T follicular helper cell (primary cell): ENCODE data around the gene ABCC1.

Source experiments
- DNase-seq: peaks from one replicate; pipeline ENCODE4 v3.0.0-alpha.2; 2020; ENCODE audit warnings: low read depth

Gene ABCC1

DNA sequence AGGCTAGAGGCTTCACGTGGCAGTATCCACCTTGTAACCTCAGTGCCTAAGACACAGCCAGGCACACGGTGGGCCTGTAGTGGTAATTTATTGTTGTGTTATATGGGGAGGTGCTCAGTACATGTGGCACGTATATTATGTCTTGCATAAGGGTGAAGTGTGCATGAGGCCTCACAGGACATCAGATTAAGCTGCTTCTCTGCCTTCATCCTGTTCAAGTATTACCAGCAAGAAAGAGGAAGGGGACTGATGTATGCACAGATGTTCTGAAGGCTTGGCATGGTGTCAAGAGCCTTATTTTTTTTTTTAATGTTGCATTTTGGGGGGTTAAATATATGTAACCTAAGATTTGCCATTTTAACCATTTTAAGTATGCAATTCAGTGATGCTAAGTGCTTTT lies 71.6 kb downstream of the ABCC1 start:
- DNase-seq, result no peak

GRCh38 chr16:16021646-16021987 lies 72.2 kb downstream of the ABCC1 start:
- DNase-seq, result no peak

DNA sequence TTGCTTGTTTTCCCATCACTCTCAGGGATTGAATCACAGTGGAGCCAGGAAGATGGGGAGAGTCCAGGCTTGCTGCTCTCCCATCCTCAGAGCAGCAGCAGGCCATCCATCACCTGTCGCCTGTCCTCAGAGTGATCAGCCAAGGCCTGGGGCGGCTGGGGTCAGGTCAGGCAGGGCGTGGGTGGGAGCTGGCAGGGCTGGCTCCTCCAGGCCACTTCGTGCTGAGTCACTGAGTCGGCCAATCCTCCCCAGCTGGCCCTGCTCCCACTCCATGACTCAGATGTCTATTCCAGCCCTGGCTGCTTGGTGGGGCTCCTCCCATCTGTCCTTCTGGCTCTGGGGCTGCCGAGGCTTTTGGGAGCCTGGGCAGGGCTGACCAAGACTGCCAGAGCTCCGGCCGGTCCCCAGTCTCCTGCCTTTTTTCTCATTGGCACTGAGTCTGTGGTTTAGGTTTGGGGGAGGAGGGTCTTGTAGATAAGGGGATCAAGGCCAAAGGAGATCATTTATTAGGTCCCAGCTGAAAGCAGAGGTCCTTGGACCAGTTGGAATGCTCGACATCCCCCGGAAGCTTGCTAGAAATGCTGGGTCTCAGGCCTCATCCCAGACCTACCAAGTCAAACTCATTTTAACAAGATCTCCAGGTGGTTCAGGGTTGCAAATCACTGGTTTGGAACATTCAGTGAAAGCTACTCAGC lies 72.7 kb downstream of the ABCC1 start:
- DNase-seq, result no peak

GRCh38 chr16:16022683-16023064 lies 73.3 kb downstream of the ABCC1 start:
- DNase-seq, result no peak

- DNase-seq, result peak; percentile 30
These were observed 76.0 kb downstream of the ABCC1 start for GRCh38 chr16:16025214-16025968.

- DNase-seq, result no peak
These were observed 78.4 kb downstream of the ABCC1 start for GRCh38 chr16:16027728-16028310.

GRCh38 chr16:16028311-16028999 lies 79.0 kb downstream of the ABCC1 start:
- no peak for DNase-seq

- DNase-seq, result no peak
These were observed 80.1 kb downstream of the ABCC1 start for GRCh38 chr16:16029431-16030011.

DNA sequence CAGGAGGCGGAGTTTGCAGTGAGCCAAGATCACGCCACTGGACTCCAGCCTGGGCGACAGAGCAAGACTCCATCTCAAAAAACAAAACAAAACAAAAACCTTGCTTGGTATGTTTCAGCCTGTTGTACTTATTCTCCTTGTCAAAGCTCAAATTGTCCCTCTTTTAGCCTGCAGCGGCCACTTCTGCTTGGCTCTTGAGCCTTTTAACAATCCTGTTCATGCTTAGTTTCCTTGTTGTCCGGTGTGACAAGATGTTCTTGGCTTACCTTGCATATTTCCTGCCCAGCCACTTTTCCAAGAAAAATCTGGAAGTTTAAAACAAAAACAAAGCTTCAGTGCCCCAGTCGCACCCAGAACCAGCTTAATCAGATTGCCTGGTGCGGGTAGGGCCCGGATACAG lies 81.0 kb downstream of the ABCC1 start:
- DNase-seq, result no peak

DNA sequence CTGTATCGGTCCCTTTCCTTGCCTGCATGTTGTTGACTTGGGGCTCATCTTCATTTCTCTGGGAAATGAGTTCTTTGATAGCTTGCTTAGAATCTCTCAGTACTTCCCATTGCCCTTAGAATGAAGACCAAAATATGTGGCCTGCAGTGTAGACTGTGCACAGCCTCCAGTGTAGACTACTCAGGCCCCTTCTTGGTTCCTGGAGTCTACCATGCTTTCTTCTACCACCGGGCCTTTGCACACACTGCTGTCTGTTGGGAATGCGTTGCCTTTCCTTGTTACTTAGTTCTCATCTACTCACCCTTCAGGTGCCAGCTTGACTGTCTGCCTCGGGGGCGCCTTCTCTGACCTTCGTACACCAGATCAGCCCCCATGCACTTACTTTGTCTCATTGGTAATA lies 82.0 kb downstream of the ABCC1 start:
- no peak for DNase-seq

- DNase-seq, result no peak
These were observed 83.0 kb downstream of the ABCC1 start for GRCh38 chr16:16032271-16032979.

DNA sequence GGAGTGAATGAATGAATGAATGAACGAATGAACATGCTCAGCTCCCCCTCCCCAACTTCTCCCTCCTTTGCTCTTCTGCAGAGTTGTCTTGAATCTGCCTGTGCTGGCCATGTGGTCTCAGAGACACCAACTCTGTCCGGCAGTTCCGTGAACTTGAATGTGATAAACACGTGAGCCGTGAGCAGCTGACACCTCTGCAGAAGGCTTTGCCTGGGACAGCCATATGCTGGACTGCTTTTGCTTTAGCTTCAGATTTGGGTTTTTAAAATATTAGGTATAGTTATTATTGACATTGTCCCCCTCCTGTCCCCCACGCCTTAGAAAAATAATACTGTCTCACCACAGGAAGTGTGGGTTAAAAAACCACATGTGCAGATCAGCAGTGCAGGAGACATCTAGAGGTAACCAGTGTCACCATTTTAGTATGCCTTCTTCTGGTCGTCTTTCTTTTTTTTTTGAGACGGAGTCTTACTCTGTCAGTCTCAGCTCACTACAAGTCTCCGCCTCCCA lies 83.8 kb downstream of the ABCC1 start:
- DNase-seq, result no peak

DNA sequence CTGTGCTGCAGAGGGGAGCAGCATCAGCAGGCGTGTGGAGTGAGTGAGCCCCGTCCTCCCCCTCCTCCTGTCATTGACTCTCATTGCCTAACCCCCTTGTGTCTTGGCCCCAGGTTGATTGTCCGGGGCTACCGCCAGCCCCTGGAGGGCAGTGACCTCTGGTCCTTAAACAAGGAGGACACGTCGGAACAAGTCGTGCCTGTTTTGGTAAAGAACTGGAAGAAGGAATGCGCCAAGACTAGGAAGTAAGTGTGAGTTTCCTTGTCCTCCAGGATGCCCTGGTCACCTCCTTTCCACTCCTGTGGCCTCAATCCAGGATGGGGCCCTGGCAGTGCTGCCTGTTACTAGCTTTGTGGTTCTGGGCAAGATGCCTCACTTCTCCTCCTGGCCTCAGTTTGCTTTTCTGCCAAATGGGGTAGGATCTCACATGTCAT lies 87.0 kb downstream of the ABCC1 start:
- DNase-seq, result no peak

- no peak for DNase-seq
These were observed 88.1 kb downstream of the ABCC1 start for GRCh38 chr16:16037521-16037920.

GRCh38 chr16:16037970-16038369 lies 88.6 kb downstream of the ABCC1 start:
- DNase-seq, result no peak

GRCh38 chr16:16038950-16039349 lies 89.5 kb downstream of the ABCC1 start:
- DNase-seq, result no peak

- DNase-seq, result no peak
These were observed 91.9 kb downstream of the ABCC1 start for GRCh38 chr16:16041196-16041892.

DNA sequence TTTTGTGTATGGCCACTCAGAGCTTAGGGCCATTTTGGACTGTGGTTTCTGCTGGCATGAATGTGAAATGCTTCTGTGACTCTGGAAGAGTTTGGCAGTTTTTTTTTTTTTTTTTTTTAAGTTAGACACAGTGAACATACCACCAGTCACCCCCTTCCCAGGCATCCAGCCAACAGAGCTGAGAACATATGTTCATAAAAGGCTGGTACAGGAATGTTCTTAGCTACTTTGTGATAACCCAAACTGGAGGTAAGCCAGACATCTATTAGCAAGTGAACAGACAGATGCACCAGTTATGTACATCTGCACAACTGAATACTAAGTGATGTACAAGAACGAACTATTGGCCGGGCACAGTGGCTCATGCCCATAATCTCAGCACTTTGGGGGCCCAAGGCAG lies 92.7 kb downstream of the ABCC1 start:
- DNase-seq, result no peak

DNA sequence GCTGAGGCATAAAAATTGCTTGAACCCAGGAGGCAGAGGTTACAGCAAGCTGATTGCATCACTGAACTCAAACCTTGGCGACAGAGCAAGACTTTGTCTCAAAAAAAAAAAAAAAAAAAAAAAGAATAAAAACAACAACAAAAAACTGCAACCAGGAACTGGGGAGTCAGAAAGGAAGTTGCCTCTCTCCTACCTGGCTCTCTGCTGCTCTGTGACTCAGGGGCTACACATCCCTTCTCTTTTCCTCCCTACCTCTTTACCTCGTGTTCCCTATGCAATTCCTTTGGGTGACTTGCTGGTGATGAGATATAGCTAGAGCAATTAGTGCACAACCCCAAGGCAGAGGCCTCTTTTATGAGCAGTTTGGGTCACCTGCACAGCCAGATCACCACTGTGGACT lies 95.9 kb downstream of the ABCC1 start:
- no peak for DNase-seq

- DNase-seq, result no peak
These were observed 96.5 kb downstream of the ABCC1 start for GRCh38 chr16:16045879-16046278.

GRCh38 chr16:16047761-16048160 lies 98.3 kb downstream of the ABCC1 start:
- no peak for DNase-seq
